NCI-H748 (cell line): ENCODE measurements around the gene CTSK.
"Not testable (repeated sequence)": the region's sequence is repeated elsewhere in the genome, so short reads cannot be mapped to it uniquely, and the experiment has no call there.

ENCODE experiments used
- DNase-seq: peaks from one replicate; lab custom pipeline; 2025; ENCODE audit not compliant: unreplicated experiment; lab: John Stamatoyannopoulos, UW

The CTSK gene

GRCh38 chr1:150808121-150808520 is at the start of gene CTSK:
TSS of gene CTSK (minus strand) at chr1:150808260. CDS start at chr1:150806805, 1,455 bp downstream.
- no peak for DNase-seq

- not testable (repeated sequence) for DNase-seq
Measured at GRCh38 chr1:150852734-150853133, 44.7 kb upstream of the CTSK start.

GRCh38 chr1:150850801-150851362 is 42.8 kb upstream of the CTSK start:
- DNase-seq, result not testable (repeated sequence)

- DNase-seq, result no peak
Measured at GRCh38 chr1:150846473-150847146, 38.5 kb upstream of the CTSK start.

GRCh38 chr1:150843474-150843873 is 35.4 kb upstream of the CTSK start:
- DNase-seq, result no peak

GRCh38 chr1:150842964-150843363 is 34.9 kb upstream of the CTSK start:
- DNase-seq, result no peak

- no peak for DNase-seq
Measured at GRCh38 chr1:150842343-150842742, 34.3 kb upstream of the CTSK start.

- no peak for DNase-seq
Measured at GRCh38 chr1:150841626-150842025, 33.6 kb upstream of the CTSK start.

- DNase-seq, result not testable (repeated sequence)
Measured at GRCh38 chr1:150840850-150841249, 32.8 kb upstream of the CTSK start.

GRCh38 chr1:150836129-150836773 is 28.2 kb upstream of the CTSK start:
- DNase-seq, result no peak

- DNase-seq, result not testable (repeated sequence)
Measured at GRCh38 chr1:150833961-150834360, 25.9 kb upstream of the CTSK start.

GRCh38 chr1:150832597-150832996 is 24.5 kb upstream of the CTSK start:
- DNase-seq, result no peak

GRCh38 chr1:150829751-150830150 is 21.7 kb upstream of the CTSK start:
- no peak for DNase-seq

- no peak for DNase-seq
Measured at GRCh38 chr1:150826299-150826698, 18.2 kb upstream of the CTSK start.

- DNase-seq, result no peak
Measured at GRCh38 chr1:150820730-150821512, 12.9 kb upstream of the CTSK start.

GRCh38 chr1:150815871-150816270 is 7.8 kb upstream of the CTSK start:
- no peak for DNase-seq

GRCh38 chr1:150813028-150813707 is 5.1 kb upstream of the CTSK start:
- DNase-seq, result peak; percentile 69

- DNase-seq, result no peak
Measured at GRCh38 chr1:150810958-150811659, 3.0 kb upstream of the CTSK start.

GRCh38 chr1:150809651-150810050 is 1.6 kb upstream of the CTSK start:
- DNase-seq, result no peak

- no peak for DNase-seq
Measured at GRCh38 chr1:150808846-150809245, 786 bp upstream of the CTSK start.
